ENCODE results near the gene NMU. TPM values are rescaled to one million over a fixed set of nuclear protein-coding genes. Genes with fewer than 3 reads are reported as not detected.

NMU gene
- total and polyA plus RNA-seq, 2 experiments from 2014 or later, result 40.2 to 96.3 TPM

DNA sequence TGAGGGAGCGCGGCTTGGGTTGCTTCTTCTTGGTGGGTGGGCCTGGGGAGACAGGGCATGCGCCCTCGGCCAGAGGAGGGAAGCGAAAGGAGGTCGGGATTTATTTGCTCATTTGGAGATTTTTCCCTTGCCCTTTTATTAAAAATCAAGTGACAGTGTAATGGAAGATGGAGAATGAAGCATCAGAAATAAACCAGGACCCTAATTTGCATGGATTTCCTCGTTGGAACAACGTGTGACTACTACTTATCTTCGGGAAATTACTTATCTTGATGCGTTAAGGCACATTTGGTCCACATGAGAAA, 88.7 kb downstream of the NMU start:
- 0 out of 3 replicates have a peak, but pooled peaks cover 3% of the 10 kb centered on the region for H3K36me3 Mint-ChIP-seq (ENCODE audit: low read depth)
- peaks cover 5% of the 10 kb centered on the region for H3K27me3 Mint-ChIP-seq (ENCODE audit: insufficient read depth, low read depth, poor library complexity)
- H3K4me1 Mint-ChIP-seq, result peaks cover 45% of the 10 kb centered on the region
- Histone ChIP-seq H3K9me2 (ENCODE audit: insufficient read depth) (no peaks in the 10 kb centered on the region), H4K20me1 (replicated peaks; ENCODE audit: insufficient read depth) (peaks cover 11% of the 10 kb centered on the region), H3K27me3 (ENCODE audit: insufficient read depth) (no peaks in the 10 kb centered on the region), H3K36me3 (ENCODE audit: insufficient read depth) (no peaks in the 10 kb centered on the region), H3K4me1 (ENCODE audit: insufficient read depth) (peaks cover 36% of the 10 kb centered on the region), H3K27ac (ENCODE audit: low read depth) (peak overlapping the region; percentile 98), H3K4me2 (peak overlapping the region; percentile 88), H3K4me3 (peak overlapping the region; percentile 84), H2AFZ (peak overlapping the region; percentile 92; the same call in 1 of the 2 replicates), H3K79me2 (replicated peaks; ENCODE audit: insufficient read depth) (peaks cover 31% of the 10 kb centered on the region), H3F3A (replicated peaks; ENCODE audit: low read depth) (peaks cover 19% of the 10 kb centered on the region)
- H3K9me3 Mint-ChIP-seq, result no peaks in the 10 kb centered on the region; the same call in 2 of the 3 replicates
- TF ChIP-seq STAT1 (IDR thresholded peaks at IDR 0.05; ENCODE audit: unreplicated experiment), result no peak
- peak; percentile 33 for ATAC-seq
- peak overlapping the region; percentile 85 for H3K4me3 Mint-ChIP-seq
- peak overlapping the region; percentile 92 for H3K27ac Mint-ChIP-seq
- peak; percentile 72 for DNase-seq (ENCODE audit: low spot score)

- Histone ChIP-seq H3K4me3 (peak within 1 kb of the TSS; percentile 84), H2AFZ (peak within 1 kb of the TSS; percentile 92; the same call in 1 of the 2 replicates), H3K4me1 (ENCODE audit: insufficient read depth) (peaks cover 37% of the 10 kb centered on the region), H4K20me1 (replicated peaks; ENCODE audit: insufficient read depth) (peaks cover 12% of the 10 kb centered on the region), H3K36me3 (ENCODE audit: insufficient read depth) (no peaks in the 10 kb centered on the region), H3K27ac (ENCODE audit: low read depth) (peak within 1 kb of the TSS; percentile 98), H3K27me3 (ENCODE audit: insufficient read depth) (no peaks in the 10 kb centered on the region), H3F3A (replicated peaks; ENCODE audit: low read depth) (peaks cover 19% of the 10 kb centered on the region), H3K4me2 (peak within 1 kb of the TSS; percentile 88), H3K79me2 (replicated peaks; ENCODE audit: insufficient read depth) (peaks cover 35% of the 10 kb centered on the region), H3K9me2 (ENCODE audit: insufficient read depth) (no peaks in the 10 kb centered on the region)
- Mint-ChIP-seq H3K9me3 (no peaks in the 10 kb centered on the region; the same call in 2 of the 3 replicates), H3K27ac (peak within 1 kb of the TSS; percentile 92), H3K4me3 (peak within 1 kb of the TSS; percentile 95), H3K4me1 (peaks cover 48% of the 10 kb centered on the region), H3K27me3 (ENCODE audit: insufficient read depth, low read depth, poor library complexity) (peaks cover 6% of the 10 kb centered on the region), H3K36me3 (ENCODE audit: low read depth) (0 out of 3 replicates have a peak, but pooled peaks cover 3% of the 10 kb centered on the region)
- TF ChIP-seq CTCF (conservative IDR thresholded peaks at IDR 0.05; ENCODE audit: low read depth in 2 of 2) (peak; percentile 41 to 50; a peak in 3 of 4 replicates), CREB1 (CRISPR knock-in tag; IDR thresholded peaks at IDR 0.05; ENCODE audit: low read depth) (peak; percentile 48; the same call in 1 of the 2 replicates), POLR2AphosphoS5 (IDR thresholded peaks at IDR 0.05; ENCODE audit: low read depth) (peak; percentile 63), EZH2 (IDR thresholded peaks at IDR 0.05; ENCODE audit: low read depth, unreplicated experiment) (no peak)
- DNase-seq (ENCODE audit: low spot score) (peak; percentile 91), ATAC-seq (peak; percentile 78)
Observed at GRCh38 chr4:55546756-55547465, 89.2 kb downstream of the NMU start, which contains the start of gene CLOCK. Gene CLOCK, minus strand, starts transcription at chr4:55546909. Its CDS starts 64,124 bp downstream, at chr4:55482785.

DNA sequence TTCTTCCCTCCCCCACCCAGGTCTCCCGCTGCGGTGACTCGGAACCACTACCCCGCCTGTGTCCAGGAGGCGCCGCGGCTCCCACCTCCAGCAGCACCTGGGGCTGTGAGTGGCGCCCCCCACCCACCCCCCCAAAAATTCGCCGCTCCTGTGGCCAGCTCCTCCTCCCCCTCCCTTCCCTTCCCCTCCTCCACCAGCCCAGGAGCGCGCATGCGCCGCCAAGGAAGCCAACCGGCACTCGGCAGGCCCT, 89.7 kb downstream of the NMU start:
- no peak for DNase-seq (ENCODE audit: low spot score)
- Histone ChIP-seq H4K20me1 (replicated peaks; ENCODE audit: insufficient read depth) (peaks cover 12% of the 10 kb centered on the region), H3K27me3 (ENCODE audit: insufficient read depth) (no peaks in the 10 kb centered on the region), H3F3A (replicated peaks; ENCODE audit: low read depth) (peaks cover 19% of the 10 kb centered on the region), H3K9me2 (ENCODE audit: insufficient read depth) (no peaks in the 10 kb centered on the region), H3K4me1 (ENCODE audit: insufficient read depth) (peaks cover 37% of the 10 kb centered on the region), H3K4me3 (peak overlapping the region; percentile 84), H3K79me2 (replicated peaks; ENCODE audit: insufficient read depth) (peaks cover 40% of the 10 kb centered on the region), H3K36me3 (ENCODE audit: insufficient read depth) (no peaks in the 10 kb centered on the region), H3K27ac (ENCODE audit: low read depth) (peak overlapping the region; percentile 98), H2AFZ (no peak overlapping the region), H3K4me2 (no peak overlapping the region)
- Mint-ChIP-seq H3K27me3 (ENCODE audit: insufficient read depth, low read depth, poor library complexity) (peaks cover 8% of the 10 kb centered on the region), H3K36me3 (ENCODE audit: low read depth) (no peaks in the 10 kb centered on the region), H3K4me3 (peak overlapping the region; percentile 95; the same call in 2 of the 3 replicates), H3K27ac (no peak overlapping the region), H3K4me1 (peaks cover 52% of the 10 kb centered on the region), H3K9me3 (no peaks in the 10 kb centered on the region; the same call in 2 of the 3 replicates)
- ATAC-seq, result peak; percentile 66
- TF ChIP-seq, protein P1, sequence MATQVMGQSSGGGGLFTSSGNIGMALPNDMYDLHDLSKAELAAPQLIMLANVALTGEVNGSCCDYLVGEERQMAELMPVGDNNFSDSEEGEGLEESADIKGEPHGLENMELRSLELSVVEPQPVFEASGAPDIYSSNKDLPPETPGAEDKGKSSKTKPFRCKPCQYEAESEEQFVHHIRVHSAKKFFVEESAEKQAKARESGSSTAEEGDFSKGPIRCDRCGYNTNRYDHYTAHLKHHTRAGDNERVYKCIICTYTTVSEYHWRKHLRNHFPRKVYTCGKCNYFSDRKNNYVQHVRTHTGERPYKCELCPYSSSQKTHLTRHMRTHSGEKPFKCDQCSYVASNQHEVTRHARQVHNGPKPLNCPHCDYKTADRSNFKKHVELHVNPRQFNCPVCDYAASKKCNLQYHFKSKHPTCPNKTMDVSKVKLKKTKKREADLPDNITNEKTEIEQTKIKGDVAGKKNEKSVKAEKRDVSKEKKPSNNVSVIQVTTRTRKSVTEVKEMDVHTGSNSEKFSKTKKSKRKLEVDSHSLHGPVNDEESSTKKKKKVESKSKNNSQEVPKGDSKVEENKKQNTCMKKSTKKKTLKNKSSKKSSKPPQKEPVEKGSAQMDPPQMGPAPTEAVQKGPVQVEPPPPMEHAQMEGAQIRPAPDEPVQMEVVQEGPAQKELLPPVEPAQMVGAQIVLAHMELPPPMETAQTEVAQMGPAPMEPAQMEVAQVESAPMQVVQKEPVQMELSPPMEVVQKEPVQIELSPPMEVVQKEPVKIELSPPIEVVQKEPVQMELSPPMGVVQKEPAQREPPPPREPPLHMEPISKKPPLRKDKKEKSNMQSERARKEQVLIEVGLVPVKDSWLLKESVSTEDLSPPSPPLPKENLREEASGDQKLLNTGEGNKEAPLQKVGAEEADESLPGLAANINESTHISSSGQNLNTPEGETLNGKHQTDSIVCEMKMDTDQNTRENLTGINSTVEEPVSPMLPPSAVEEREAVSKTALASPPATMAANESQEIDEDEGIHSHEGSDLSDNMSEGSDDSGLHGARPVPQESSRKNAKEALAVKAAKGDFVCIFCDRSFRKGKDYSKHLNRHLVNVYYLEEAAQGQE (IDR thresholded peaks at IDR 0.05; ENCODE audit: unreplicated experiment), result no peak
- TF ChIP-seq JUNB (IDR thresholded peaks at IDR 0.05; ENCODE audit: unreplicated experiment), result no peak
- no peak for TF ChIP-seq POLR2AphosphoS5 (IDR thresholded peaks at IDR 0.05; ENCODE audit: low read depth)
- TF ChIP-seq NANOG (IDR thresholded peaks at IDR 0.05; ENCODE audit: borderline replicate concordance), result no peak

All from GM23338 (cell line).